HG03460 (cell line): Measurements from ENCODE around the gene TMEFF2.

Experiments
- ATAC-seq: cut with Tn5 transposase; IDR thresholded peaks from one replicate; pipeline ENCODE4 v1.9.1; 2021; ENCODE audit not compliant: unreplicated experiment

TMEFF2 gene

DNA sequence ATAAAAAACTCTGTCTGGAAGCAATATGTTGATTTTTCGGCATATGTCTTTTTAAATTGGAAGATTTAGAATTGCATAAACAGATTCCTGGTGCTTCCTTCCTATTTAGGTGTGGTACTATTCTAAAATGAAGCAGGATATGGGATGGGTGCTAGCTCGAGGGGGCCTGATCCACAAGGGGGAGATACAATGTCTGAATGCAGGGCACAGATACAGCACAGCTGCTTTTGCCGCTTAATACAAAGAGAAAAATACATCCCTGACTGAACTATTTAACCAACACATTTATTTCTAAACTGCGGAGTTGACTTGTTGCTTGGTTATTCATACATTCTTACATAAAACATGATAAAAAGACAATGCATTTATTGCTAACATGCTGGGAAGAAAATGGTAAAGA is 169.1 kb downstream of the TMEFF2 start:
- no peak for ATAC-seq

DNA sequence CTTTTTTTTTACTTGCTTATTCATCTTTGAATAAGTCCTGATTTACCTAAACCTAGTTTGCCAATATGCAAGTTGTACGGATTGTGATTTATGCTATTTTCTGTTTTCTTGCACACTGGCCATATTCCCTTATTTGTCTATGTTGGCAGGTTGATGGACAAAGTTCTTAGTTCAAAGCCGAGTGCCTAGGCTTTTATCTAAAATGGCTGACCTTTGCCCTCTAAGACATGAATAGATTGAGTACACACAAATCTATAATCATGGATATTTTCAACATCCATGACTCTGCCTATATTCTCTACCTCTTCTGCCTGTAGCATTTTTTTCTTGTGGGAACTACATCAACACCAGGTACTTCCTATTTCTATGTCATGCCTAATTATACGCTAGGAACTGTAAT is 171.7 kb downstream of the TMEFF2 start:
- no peak for ATAC-seq

DNA sequence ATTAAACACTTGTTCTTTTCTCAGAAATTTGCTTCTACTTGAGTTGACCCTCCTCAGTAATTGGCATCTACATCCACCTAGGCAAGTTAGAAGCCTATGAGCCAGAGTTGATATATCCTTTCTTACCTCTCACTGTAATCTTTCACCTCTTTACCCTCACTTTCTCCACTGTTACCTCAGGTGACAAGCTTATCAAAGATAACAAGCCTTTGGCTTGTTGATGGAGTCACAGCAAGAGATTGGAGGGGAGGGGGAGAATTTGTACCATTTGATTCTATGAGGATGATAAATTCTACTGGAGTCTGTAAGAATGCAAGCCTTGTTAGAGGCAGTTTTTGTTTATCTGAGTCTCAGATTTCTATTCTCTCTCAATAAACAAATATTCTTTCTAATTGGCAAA is 176.9 kb downstream of the TMEFF2 start:
- ATAC-seq = no peak

DNA sequence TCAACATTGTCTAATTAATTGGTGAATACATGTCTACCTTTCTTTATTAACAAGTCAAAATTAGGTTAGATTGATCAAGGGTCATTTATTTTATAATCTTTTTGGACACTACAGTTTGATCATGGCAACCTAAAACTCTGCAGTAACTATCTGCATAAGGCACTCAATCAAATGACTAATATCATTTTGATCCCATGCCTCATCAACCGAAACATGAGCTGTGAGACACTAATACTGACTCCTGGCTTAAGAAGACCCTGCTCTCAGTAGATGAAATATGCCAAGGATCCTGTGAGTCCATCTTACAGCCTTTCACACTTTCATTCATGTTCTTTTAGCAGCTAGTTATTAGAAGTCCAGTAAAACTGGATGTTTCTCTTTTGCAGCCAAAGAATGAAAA is 178.5 kb downstream of the TMEFF2 start:
- ATAC-seq = no peak

DNA sequence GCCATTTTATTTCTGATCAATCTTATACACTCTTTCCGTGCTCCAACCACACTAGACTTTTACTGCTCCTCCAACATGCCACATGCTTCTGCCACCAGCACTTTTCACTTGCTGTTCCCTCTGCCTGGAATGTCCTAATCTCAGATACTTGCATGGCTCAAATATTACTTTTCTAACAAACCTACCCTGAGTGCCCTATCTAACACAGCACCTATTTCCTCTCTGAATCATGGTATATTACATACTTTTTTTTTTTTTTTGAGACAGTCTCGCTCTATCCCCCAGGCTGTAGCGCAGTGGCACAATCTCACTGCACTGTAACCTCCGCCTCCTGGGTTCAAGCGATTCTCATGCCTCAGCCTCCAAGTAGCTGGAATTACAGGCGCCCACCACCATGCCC is 181.5 kb downstream of the TMEFF2 start:
- no peak for ATAC-seq

DNA sequence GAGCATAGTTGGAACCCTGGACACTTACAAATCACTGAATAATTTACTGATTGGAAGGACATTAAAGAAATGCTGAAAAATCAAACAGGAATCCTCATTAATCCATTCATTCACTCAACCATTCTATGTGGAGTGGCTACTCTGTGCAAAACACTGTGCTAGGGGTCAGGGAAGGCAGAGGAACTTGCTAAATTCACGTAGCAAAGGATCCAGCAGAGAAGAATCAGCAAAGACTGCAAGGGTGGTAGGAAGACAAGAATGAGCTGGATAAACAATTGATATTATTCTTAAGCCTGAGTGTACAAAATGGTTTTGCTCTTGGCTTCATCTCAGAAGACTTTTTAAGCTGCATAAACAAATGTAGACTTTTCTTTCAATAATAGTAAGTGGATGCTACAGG is 183.5 kb downstream of the TMEFF2 start:
- no peak for ATAC-seq

DNA sequence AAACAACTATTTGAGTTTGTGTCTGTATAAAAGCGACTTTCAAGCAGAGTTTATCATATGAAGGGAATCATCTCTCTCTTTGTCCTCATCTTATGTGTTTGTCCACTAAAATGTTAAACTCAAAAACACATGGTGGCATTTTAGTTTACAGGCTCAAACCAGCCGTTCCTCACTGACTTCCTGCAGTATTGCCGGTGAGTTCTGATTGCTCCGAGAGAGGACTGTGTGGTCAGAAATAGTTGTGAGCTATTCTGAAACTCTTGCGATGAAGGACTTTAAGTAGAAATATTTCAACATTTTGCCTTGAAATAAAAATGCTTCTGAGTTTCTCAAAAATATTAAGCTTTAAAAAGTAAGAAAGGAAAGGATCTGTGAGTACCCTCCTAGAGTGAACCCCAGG is 184.7 kb downstream of the TMEFF2 start:
- no peak for ATAC-seq

DNA sequence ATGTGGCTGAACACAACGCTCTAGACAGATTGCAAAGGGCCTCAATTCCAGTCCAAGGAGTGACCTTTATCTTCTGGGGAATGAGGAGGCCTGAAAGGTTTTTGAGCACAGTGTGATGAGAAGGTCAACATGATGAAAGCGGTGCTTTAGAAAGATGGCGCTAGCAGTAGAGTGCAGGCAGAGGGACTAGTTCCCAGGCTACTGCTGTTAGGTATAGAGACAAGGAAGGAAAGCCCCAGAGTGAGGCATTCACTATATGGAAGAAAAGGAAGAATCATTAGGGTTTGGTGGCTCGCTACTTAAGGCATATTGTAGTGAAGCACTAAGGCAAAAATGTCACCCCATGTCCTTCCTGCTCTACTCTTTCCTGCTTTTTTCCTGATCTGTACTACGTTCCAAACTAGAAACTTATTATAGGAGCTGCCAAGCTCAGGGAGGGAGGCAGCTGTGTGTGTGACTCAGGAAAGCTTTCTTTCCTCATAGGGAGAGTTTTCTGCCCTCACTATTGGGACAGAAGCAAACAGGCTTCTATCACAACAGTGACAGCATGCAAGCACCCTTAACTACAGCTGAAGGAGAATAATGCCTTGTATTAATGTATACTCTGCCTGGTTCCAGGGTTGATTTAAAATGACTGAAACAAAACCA is 187.0 kb downstream of the TMEFF2 start:
- no peak for ATAC-seq

DNA sequence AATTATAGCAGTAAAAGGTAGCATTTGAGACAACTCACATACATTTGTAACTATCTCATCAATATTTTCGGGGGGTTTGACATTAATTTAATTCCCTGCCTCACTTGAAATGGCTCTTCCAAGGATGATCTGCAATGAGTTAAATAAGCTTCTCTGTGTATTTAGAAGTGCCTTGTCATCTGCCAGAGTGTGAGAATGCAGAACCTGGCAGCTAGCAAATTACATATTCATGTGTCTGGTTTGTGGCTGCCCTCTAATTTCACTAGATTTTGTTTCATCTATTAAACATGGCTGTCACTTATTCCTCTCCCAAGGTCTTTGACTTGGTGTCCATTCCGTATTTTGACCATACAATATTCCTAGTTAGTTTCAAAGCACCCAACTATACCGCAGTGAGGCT is 189.5 kb downstream of the TMEFF2 start:
- ATAC-seq = no peak

DNA sequence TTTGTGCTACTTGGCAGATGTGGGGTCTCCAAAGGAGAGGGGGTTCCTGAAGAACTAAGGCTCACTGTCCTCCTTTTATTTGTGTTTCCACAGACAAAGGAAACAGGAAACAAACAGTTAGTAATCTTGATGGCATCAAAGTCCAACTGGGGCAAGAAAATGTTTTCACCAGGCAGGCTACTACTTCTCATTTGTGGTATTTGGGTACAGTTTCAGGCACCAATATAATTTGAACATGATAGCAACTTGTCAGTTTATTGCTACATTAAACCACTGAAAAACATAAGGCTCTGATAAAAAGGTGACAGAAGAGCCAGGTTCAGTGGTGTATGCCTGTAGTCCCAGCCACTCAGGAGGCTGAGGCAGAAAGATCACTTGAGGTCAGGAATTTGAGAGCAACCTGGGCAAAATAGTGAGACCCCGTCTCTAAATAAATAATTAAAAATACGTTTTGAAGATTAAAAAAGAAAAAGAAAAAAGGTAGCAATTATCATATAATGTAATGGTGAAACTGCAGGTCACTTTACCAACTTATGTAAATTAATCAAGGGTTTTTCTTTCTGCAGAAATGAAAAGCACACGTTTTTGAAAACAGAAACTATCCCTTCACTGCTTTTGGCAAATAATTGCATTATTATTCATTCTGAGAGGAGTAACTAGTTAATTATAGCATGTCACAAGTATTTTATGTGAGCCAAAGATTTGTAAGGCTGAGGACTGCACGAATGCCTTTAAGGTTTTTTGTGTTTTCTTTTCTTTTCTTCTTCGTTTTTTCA is 190.4 kb downstream of the TMEFF2 start:
- peak; percentile 55 for ATAC-seq

DNA sequence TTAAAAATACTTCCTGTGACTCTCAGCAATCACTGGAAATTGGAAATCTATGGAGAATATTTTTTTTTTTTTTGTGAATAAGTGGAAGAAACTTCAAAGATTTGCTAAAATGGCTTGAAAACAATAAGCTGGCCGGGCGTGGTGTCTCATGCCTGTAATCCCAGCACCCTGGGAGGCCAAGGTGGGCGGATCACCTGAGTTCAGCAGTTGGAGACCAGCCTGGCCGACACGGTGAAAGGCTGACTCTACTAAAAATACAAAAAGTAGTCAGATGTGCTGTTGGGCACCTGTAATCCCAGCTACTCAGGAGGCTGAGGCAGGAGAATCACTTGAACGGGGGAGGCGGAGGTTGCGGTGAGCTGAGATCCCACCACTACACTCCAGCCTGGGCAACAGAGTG is 192.3 kb downstream of the TMEFF2 start:
- ATAC-seq = no peak

DNA sequence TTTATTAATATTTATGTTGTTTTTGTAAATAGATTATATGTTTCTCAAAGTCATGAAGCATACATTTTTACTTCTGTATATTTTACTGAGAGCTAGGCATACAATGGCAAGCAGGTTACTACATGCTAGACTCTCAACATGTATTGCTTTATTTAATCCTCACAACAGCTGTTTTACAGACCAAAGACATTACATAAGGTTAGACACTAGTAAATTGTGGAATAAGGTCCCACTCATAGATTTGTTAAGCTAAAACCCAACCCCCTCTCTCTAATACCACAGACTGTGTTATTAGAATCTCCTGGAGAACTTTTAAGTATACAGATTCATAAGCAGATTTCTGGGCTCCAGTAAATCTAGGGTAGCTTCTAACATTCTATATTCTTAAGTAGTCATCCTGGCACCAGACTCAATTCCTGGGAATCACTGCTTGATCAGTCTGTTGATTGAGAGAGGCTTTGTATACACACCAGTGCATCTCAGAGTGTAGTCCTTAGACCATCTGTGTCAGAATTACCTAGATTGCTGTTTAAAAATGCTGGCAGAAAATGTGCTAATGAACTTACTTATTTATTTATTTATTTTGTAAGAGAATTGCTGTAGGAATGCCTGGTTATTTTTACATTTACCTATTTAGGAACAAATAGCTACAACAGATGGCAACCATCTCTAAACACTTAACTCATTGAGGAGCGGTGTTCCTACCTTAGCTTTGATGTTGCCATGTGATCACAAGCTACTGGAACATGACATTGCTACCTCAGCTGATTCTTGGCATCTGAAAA is 194.3 kb downstream of the TMEFF2 start:
- no peak for ATAC-seq

DNA sequence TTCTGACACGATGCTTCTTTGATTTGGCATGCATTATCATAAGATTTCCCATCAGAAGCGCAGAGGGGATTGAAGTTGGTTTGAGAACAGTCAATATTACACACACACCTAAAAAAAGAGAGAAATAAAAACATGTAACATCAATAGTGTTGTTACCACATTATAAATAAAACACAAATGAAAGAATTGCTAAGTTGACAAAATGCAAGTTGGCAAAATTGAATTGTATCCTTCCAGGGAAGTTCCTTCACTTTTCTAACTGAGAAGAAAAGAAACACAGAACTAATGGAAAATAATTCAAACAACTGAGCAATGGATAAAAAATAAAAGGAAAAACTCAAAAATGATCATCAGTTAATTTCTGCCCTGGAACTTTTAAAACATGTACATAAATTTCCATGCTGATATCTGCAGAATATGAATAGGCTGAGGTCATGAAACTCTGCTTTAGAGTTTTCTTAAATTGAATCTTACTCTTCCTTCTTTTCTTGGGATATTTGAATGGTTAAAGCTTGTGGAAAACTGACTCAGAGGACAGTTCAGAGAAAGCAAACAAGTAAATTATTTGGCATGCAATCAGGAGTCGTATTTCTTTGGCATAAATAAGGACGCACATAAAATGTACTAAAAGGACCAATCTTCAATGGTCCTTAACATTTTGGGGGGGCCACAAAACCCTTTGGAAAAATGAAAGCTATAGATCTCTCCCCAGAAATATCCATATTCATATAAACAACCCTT is 195.5 kb downstream of the TMEFF2 start:
- ATAC-seq = no peak

DNA sequence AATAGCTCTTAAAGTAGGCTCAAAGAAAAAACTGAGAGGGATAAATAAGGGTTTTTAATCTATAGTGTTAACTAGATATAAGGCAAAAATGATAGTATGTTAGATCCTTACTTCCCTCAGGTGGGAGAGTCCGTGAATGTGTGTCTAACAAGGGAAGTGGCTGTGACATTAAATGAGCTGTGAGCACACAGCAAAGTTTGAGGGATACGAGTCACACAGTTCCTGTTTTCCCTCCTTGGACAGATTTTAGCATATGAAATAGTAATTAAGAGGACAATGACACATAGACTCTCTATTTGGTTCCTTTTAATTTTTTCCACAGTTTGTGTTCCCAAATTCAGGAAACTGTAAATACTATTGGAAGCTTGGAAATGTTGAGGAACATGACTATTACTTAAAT is 199.4 kb downstream of the TMEFF2 start:
- no peak for ATAC-seq

DNA sequence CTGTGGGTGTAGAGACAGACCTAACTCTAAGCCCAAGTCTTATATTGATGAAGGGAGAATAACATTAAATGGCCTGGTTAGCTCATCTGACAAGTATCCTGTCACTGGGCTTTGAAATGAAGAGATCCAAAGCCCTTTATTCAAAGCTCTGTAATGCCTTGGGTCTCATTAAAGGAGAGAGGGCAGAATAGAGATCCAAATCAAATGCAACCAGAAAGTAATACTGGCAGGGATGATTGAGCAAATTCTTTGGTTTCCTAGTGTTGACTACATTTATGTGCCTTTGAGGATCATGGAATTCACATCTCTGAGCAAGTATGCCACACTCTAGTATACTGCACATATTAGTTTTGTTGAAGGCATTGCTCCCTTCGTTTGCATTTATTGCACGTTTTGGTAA is 200.0 kb downstream of the TMEFF2 start:
- ATAC-seq = no peak

DNA sequence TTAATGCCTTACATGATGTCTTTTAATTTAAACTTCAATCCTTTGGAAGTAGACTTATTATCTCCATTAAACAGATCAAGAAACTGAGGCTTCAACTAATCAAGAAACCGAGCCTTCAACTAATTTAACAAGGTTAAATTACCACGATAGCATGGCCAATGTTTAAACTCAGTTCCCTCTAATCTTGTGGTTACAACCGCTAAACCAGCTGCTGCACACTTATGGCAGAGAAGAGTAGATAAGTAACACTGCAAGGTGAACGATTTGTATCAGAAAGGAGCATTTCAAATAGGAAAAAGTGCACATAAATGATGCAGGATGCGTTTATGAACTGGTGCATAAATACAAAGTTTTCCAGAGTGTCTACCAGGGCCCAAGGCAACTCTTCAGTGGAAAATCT is 203.3 kb downstream of the TMEFF2 start:
- ATAC-seq = no peak

DNA sequence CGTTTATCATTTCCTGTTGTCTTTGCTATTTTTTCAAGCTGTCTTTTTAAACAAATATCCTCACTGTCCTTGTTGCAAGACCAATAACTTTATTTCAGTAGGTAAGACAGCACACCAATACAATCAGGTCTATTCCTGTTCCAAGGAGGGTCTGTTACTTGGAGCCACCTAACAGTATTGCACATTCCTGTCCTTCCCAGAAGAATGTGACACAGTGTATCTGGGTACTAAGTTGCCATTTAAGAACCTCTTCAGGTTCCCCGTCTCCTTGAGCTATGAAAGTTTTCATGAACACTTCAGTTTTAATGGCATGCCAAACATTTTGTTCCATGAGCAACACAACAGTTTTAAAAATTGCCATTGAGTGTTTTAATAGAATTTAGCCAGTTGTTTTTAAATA is 209.0 kb downstream of the TMEFF2 start:
- ATAC-seq = no peak

DNA sequence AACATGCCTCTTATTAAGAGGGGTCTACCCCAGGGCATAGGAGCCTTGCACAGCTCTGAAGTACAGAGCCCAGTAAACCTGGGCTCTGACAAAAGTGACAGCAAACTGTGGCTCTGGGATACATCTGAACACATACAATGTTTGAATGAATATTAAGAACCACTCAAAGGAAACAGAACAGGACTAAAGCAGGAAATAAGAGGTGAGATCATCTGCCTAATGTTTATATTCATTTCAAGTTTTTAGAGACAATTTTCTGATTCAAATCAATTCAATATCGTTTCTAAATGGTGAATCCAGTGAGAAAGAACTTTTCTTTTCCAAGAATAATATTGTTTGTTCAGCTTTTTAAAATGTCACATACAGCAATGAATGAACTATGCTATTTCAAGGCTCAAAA is 211.1 kb downstream of the TMEFF2 start:
- no peak for ATAC-seq

DNA sequence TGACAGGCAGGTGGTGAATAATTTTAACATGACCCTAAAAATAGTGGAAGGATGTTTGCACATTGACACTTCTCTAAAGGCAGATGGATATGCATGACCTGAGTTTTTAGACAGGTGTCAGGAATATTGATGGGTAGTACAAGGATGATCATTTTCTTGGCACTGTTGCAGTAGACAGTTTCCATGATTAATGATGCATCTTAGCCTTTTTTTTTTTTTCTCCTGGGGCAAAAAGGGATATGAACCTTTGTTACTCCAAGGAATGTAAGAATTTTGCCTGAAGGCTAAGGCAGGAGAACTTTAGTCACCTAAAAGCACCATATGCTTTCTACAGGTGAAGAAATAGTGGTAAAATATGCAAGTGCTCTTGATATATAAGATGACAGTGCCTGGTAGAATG is 211.5 kb downstream of the TMEFF2 start:
- ATAC-seq = no peak

DNA sequence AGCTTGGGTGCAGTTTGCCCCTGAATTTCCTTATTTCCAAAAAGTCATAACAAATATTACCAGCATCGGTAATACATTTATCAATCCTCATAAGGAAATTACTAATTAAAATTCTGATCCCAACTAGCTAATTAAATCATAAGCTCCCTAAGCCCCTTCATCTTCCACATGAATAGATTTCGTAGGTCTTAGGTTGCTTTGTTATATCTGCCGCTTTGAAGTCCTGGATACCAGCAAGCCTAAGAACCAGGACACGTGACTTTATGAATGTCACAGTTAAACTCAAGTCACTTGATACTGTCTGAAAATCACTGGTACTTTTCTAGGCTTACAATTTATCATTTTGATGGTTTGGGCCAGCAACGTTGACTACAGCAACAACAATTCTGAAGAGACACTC is 213.0 kb downstream of the TMEFF2 start:
- ATAC-seq = no peak

DNA sequence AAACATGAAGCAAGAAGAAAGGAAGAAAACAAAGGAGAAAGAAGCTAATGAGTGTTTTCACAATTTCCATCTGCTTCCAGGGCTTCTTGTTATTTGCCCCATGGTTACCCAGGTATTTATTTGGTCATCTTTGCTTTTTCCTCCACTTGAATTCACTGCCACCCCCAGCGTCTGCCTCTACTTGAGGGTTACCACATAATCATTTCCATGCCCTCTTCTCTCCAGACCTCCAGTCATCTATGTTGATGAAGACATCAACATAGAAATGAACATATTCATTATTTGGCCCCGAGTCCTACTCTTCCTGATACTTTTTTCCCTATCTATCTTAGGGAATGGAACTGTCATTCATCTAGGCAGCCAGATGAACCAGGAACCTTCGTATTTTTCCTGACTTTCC is 214.2 kb downstream of the TMEFF2 start:
- no peak for ATAC-seq
